ENCODE measurements around the gene GAGE10. TPM values are rescaled to one million over a fixed set of nuclear protein-coding genes. Genes with fewer than 3 reads are reported as not detected.

The GAGE10 gene
- total and polyA plus RNA-seq, 2 of the 8 experiments (the other 6 are each of a cell fraction or from before 2014, with no cell fraction given): not detected

- no peak for FAIRE-seq
- H4K20me1 ChIP-seq (replicated peaks in 1 of 2; ENCODE audit: control insufficient read depth in 1 of 2, insufficient read depth in 2 of 2, low read length in 2 of 2): no peaks in the 10 kb centered on the region
- no peaks in the 10 kb centered on the region for H3K79me2 ChIP-seq (ENCODE audit: control insufficient read depth in 1 of 2, insufficient read depth in 2 of 2, low read length in 2 of 2)
- no peaks in the 10 kb centered on the region for H3K36me3 ChIP-seq (ENCODE audit: control insufficient read depth in 2 of 4, insufficient read depth in 4 of 4, low read length in 3 of 4)
- no peak overlapping the region for H3K4ac ChIP-seq (replicated peaks; ENCODE audit: insufficient read length, low read depth, low read length)
- no peak overlapping the region for H2BK120ac ChIP-seq (replicated peaks; ENCODE audit: low read depth, low read length)
- H4K91ac ChIP-seq (replicated peaks; ENCODE audit: insufficient read length, low read length): no peak overlapping the region
- no peaks in the 10 kb centered on the region for H3K79me1 ChIP-seq (ENCODE audit: low read depth, low read length)
- H2BK20ac ChIP-seq (ENCODE audit: low read length): no peak overlapping the region
- H2BK12ac ChIP-seq (ENCODE audit: low read depth, low read length): no peak overlapping the region
- WGBS, 2 experiments (ENCODE audit: extremely low coverage in 1 of 2, insufficient coverage in 1 of 2, insufficient read length in 1 of 2, insufficient replicate concordance in 2 of 2, low coverage in 1 of 2, low lambda C conversion rate in 2 of 2, missing lambda C conversion rate in 1 of 2): 74% methylated on average over 4 of the region's 4 CpGs; no CpG with 5 or more reads in 1 of the 2 experiments
- TF ChIP-seq CREB1 (IDR thresholded peaks at IDR 0.05): no peak
- TF ChIP-seq NANOG (IDR thresholded peaks at IDR 0.05; ENCODE audit: insufficient read depth, low read depth, low read length, poor library complexity, severe bottlenecking): no peak
- no peak for TF ChIP-seq SP4 (IDR thresholded peaks at IDR 0.05; ENCODE audit: low read length)
- TF ChIP-seq, protein P1, sequence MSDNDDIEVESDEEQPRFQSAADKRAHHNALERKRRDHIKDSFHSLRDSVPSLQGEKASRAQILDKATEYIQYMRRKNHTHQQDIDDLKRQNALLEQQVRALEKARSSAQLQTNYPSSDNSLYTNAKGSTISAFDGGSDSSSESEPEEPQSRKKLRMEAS (IDR thresholded peaks at IDR 0.05): no peak
- TF ChIP-seq SAP30 (IDR thresholded peaks at IDR 0.05; ENCODE audit: insufficient read depth, insufficient replicate concordance, low read length): no peak
- TF ChIP-seq BCL11A (IDR thresholded peaks at IDR 0.05; ENCODE audit: low read depth in 2 of 2, low read length in 2 of 2): no peak
- no peak for TF ChIP-seq EGR1 (IDR thresholded peaks at IDR 0.05; ENCODE audit: borderline replicate concordance, low read depth, low read length)
- H3K9ac ChIP-seq (replicated peaks in 1 of 4; ENCODE audit: extremely low read depth in 1 of 4, low read depth in 3 of 4, low read length in 3 of 4): no peak overlapping the region
- H3K27me3 ChIP-seq (replicated peaks in 1 of 4; ENCODE audit: control insufficient read depth in 3 of 4, extremely low read depth in 1 of 4, insufficient read depth in 3 of 4, low read length in 3 of 4): no peaks in the 10 kb centered on the region
- H3K23ac ChIP-seq (ENCODE audit: insufficient read length): no peak overlapping the region
- no peak overlapping the region for H3K56ac ChIP-seq (replicated peaks; ENCODE audit: insufficient read length, low read depth, low read length)
- no peaks in the 10 kb centered on the region for H3K9me3 ChIP-seq (ENCODE audit: insufficient read depth in 2 of 2, low read depth in 1 of 2, low read length in 1 of 2)
- H3K14ac ChIP-seq (ENCODE audit: insufficient read length): no peak overlapping the region
- no peak overlapping the region for H4K8ac ChIP-seq (ENCODE audit: extremely low read depth, insufficient read depth, low read length)
- H3K4me2 ChIP-seq (ENCODE audit: insufficient read depth in 1 of 2, low read depth in 2 of 2, low read length in 2 of 2): no peak overlapping the region
- no peak overlapping the region for H2BK15ac ChIP-seq (ENCODE audit: low read length)
- no peak for DNase-seq (ENCODE audit: low read depth in 1 of 2, low spot score in 2 of 2)
- no peak overlapping the region for H2AK5ac ChIP-seq (ENCODE audit: low read depth, low read length)
- no peak overlapping the region for H2AFZ ChIP-seq (ENCODE audit: low read length)
- H3K18ac ChIP-seq (ENCODE audit: extremely low read depth, low read length): no peak overlapping the region
- CTCF ChIA-PET (ENCODE audit: partially characterized antibody): no interaction called here
- no peak overlapping the region for H3K27ac ChIP-seq (ENCODE audit: low read depth, low read length)
- no peak overlapping the region for H2BK5ac ChIP-seq (ENCODE audit: low read depth, low read length)
- H3K4me3 ChIP-seq (ENCODE audit: extremely low read depth in 1 of 4, insufficient read depth in 2 of 4, low read depth in 3 of 4, low read length in 4 of 4): no peak overlapping the region
- POLR2A ChIA-PET (ENCODE audit: partially characterized antibody): no interaction called here
- H3K4me1 ChIP-seq (replicated peaks in 1 of 4; ENCODE audit: control insufficient read depth in 3 of 4, insufficient read depth in 4 of 4, low read length in 3 of 4): peaks cover under 1 to 6% (median 3%) of the 10 kb centered on the region in 4 experiments
- H3K23me2 ChIP-seq (ENCODE audit: low read depth, low read length): no peaks in the 10 kb centered on the region
- no peak overlapping the region for H4K5ac ChIP-seq (ENCODE audit: insufficient read length, low read depth, low read length)
Measured at GRCh38 chrX:49316085-49316484, 12.6 kb downstream of the GAGE10 start.

Measured in H1 (cell line).